SK-N-DZ (cell line): Measurements from ENCODE around the gene TNS4.

Source experiments
- DNase-seq: peaks from one replicate; pipeline ENCODE4 v3.0.0-alpha.2; 2015; ENCODE audit warnings: low spot score

Gene TNS4

DNA sequence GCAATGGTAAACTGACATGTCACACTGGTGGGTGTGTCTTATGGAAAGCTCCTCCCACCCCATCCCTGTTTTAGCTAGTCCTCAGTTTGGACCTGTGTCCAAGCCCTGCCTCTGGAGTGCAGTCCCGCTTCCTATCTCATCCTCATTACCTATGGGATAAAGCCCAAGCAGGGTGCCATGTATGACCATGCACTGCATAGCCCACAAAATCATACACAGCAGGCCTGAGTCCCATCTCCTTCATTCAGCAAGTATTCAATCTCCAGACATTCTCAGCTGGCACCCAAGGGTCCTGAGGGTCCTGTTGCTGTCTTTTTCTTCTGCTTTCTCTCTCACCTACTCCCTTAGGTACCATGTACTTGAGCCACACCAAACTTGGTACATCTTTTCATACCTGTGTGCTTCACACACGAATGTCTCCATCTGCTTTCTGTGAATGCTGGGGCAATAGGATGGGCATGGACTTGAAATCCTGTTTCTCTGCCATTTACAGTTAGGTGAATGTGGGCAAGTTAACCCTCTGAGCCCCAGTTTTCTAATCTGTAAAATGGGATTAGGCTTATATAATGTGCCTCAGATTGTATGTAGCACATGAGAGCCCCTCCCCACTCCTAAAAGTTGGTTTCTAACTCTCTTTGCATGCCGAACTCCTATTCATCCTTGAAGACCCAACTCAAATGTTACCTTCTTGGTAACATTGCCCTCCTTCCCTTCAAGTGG, 28.5 kb downstream of the TNS4 start:
- DNase-seq = no peak

DNA sequence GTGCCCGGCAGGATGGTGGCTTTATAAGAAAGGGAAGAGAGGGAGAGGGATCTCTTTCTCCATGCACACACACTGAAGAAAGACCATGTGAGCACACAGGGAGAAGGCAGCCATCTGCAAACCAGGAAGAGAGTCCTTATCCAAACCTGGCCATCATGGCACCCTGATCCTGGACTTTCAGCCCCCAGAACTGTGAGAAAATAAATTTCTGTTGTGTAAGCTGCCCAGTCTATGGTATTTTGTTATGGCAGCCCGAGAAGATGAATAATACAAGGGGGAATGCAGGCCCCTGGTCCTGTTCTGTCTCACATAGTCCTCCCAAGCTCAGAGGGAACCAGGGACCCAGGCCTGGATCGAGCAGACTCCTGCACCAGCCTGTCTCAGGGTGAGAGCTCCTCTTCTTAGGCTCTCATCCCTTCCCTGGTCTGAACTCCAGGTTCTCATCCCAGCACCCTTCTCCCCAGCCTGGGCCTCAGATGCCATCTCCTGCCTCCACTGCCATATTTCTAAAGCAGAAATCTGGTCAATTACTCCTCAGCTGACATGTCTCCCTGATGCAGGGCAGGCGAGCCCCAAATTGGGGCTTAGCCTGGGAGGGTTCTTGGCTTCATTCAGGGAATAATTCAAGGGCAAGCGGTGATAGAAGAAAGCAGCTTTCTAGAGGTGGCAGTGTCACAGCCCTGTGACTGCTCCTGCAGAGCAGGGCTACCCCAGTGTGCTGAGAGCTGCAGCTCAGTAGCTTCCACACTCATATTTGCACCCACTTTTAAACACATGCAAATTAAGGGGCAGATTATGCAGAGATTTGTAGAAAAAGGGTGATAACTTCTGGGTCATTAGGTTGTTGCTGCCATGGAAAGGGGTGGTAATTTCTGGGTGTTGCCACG, 29.3 kb downstream of the TNS4 start:
- peak; percentile 38 for DNase-seq

DNA sequence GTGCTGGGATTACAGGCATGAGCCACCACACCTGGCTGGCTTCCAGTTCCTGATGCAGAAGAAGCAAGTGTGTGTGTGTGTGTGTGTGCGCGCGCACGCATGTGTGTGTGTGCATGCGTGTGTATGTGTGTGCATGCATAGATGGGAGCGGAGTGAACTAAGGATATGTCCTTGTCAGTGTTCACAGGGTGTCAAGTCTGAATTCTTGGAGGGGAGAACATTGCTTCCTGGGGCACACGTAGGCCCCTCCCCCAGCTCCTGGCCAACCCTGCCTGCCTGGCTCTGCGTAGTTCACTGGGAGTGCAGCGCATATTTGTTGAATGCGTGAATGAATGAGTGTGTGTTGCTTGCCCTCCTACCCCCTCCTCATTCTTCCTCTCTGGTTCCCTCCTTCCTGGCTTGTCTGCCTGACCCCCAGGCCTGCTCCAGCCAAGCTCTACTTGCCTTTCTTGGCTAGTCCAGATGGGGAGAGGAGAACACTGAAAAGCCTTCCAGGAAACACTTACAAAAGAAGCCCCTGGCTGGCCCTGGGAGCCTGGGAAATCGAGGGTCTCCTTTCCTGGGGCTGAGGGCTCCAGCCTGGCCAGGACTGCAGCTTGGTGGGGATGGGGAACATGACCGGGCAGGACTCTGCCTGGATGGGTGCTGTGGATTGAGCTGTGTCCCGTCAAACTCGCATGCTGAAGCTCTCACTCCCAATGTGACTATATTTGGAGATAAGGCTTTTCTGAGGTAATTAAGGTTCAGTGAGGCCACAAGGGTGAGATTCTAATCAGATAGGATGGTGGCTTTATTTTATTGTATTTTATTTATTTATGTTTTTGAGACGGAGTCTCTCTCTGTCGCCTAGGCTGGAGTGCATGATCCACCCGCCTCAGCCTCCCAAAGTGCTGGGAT, 30.2 kb downstream of the TNS4 start:
- DNase-seq = peak; percentile 60

DNA sequence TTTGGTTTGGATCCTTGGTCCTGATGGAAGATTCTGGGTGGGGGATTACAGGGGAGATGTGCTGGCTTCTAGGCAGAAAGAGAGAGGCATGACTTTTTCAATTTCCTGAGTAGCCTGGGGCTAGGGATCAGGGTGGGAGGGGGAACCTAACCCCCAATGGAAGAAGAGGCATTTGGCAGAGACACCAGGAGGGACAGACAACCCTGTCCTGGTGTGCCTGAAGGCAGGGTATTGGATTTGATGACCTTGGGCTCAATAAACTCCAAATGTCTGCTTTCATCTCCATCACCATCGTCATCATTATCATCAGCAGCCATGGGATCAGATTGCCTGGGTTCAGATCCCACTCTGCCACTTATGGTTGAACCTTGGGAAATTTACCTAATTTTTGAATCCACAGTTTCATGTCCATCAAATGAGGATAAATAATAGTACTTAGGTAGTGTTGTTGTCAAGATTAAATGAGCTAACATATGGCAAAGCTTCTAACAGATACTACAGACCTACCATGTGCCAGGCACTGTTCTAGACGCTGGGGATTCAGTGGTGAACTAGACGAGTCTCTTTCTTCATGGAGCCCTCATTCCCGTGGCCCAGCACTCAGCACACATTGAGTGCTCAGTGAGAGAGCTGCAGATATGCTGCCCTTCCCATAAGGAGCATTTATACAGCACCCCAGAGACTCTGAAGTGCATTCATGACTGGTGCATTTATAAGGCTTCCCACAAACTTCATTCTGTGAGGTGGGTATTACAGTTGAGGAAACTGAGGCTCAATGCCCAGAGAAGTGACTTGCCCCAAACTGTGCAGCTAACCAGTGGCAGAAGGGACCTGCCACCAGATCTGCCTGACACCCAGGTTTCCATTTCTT, 31.4 kb downstream of the TNS4 start:
- DNase-seq = no peak

DNA sequence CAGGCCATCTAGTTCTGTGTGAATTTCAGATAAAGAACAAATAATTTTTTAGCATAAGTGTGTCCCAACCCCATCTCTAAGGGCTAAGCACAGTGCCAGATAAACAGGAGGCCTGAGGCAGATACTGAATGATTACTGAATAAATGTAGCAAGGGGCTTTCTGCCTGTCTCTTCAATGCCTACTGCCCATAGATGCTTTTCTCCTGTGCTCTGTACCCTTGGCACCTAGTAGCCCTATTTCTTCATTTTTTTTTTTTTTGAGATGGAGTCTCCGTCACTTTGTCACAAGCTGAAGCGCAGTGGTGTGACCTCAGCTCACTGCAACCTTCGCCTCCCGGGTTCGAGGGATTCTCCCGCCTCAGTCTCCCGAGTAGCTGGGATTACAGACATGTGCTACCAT, 32.9 kb downstream of the TNS4 start:
- DNase-seq = no peak

DNA sequence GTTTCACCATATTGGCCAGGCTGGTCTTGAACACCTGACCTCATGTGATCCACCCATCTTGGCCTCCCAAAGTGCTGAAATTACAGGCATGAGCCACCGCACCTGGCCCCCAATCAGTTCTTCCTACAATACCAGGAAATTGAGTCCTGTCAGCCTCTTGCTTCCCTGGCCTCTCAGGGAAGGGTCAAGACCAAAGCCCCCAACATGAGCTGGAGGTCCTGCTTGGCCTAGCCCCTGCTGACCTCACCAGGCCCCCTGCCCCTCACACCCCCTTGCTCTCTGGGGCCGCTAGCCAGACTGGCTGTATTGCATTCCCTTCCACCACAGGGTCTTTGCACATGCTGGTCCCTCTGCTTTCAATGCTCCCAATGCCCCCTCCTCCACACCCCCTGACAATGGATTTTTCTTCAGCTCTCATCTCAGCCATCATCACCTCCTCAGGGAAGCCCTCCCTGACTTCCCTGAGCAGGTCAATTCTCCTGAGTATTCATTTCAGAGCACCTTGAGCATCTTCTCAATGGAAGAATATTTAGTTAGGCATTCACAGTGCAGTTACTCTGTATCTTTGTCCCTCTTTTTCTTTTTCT, 34.0 kb downstream of the TNS4 start:
- DNase-seq = no peak

DNA sequence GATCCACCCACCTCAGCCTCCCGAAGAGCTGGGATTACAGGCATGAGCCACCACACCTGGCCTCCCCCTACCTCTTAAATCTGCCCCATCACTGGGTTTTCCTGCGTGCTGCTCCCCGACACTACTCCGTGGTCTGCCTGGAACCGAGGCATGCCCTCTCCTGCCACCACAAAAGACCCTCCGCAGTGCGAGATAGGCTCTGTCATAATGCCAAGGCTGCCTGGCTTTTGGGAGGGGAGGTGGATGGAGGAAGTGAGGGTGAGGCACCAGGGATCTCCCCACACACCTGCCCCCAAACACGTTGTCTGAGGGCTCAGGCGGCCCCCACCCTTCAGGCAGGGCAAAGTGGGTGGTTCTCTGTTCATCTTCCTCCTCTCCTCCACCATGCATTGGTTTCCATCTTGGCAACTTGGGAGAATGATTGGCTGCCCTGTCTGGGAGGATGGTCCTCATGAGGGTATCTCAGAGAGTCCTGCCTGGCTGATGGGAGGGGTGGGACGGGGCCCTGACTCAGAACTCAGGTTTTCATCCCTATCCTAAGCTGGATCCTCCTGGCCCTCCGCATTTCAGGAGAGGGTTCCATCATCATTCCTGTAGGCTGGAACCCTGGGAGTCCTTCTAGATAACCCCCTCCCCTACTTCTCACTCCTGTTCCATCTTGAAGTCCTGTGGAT, 35.0 kb downstream of the TNS4 start:
- DNase-seq = no peak

DNA sequence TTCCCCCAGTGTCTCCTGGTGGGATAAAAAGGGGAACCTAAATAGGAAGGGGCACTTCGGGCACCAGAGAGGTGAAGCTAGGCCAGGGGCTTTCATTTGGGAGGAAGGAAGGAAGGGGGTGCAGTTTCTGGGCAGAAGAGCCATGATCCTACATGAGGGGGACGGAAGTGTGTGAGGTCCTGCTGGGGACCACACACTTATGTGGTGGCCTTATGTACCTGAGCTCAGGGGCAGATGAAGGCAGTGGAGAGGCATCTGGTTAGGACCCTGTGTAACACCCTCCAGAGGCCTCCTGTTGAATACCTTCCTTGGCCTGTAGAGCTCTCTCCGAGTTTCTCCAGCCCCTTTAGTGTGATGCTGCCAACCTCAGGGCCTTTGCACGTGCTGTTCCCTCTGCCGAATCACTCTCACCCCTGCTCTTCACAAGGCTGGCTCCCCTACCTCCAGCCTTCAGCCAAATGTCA, 37.0 kb downstream of the TNS4 start:
- no peak for DNase-seq

DNA sequence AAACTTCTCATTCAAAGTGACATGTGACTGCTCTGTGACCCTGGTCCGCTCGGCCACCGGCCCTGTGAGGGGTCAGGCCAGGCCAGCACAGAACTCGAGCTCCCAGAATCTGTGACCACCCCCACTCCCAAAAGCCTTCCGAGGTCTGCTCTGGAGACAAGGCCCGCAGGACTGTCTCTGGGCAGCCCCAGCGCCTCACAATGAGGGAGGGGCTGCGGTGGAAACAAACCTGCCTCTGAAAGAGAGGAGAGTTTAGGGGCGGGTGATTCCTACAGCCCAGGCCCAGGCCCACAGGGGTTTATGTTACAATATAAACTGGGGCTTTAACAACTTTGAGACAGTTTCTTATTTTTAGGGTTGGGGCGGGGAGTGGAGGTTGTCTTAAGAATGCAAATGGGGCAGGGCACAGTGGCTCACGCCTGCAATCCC, 38.3 kb downstream of the TNS4 start:
- peak; percentile 34 for DNase-seq

DNA sequence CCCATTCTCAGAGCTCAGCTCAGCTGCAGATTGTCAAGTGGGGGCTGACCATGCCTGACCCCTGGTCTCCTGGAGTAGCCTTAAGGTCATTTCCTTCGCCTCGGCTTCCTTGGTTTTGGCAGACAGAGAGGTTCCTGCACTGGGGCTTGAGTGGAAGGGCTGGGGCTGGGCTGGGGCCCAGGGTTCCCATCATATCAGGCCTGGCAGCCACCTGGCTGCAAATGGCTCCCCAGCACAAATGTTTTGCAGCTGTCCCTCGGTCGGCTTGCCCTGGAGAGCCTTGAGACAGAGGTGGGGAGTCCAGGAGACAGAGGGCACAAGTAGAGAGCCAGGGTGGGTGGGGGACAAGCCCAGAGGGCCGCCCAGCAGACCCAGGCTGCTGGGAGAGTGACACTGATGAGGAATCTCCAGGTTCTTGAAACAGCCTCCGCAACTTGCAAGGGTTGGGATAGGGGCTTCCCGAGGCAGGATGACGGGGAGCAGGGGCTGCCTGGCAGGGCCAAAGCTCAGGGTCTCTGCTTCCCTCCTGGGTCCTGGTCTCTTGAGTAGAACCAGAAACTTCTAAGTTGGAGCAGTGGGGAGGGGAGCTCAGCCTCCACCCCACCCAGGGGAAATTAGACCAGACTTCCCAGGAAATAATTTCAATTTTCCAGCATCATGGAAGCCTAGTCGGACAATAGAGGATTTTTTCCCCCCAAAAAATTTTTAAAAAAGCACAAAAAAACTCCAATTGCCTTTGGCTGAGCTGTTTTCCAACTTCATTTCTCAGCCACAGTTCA, 38.9 kb downstream of the TNS4 start:
- DNase-seq = peak; percentile 42

DNA sequence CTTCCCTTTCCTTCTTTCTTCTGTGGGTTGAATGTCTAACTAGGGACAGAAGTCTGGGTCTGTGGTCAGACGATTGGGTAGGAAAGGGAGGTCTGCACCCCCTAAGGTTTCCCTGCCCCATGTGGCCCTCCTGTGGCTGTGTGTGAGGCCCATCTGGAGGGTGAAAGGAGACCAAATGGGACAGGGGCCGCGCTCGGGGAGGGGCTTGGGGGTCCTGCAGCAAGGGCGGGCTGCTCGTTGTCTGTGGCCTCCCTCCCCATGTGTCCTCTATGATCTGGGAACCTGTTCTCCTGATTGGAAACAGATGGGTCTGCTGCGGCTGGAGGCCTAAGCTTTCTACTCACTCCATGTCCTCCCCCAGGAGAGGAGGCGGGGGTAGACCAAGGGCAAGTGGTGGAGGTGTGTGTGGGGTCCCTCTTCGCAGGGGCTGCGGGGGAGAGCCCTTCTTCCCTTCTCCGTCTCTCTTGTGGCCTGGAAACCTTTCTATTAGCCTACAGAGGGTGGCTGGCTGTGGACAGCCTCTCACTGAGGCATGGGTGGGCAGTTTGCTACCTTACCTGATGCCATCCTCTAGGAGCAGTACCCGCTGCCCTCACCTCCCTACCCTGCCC, 39.6 kb downstream of the TNS4 start:
- peak; percentile 88 for DNase-seq

DNA sequence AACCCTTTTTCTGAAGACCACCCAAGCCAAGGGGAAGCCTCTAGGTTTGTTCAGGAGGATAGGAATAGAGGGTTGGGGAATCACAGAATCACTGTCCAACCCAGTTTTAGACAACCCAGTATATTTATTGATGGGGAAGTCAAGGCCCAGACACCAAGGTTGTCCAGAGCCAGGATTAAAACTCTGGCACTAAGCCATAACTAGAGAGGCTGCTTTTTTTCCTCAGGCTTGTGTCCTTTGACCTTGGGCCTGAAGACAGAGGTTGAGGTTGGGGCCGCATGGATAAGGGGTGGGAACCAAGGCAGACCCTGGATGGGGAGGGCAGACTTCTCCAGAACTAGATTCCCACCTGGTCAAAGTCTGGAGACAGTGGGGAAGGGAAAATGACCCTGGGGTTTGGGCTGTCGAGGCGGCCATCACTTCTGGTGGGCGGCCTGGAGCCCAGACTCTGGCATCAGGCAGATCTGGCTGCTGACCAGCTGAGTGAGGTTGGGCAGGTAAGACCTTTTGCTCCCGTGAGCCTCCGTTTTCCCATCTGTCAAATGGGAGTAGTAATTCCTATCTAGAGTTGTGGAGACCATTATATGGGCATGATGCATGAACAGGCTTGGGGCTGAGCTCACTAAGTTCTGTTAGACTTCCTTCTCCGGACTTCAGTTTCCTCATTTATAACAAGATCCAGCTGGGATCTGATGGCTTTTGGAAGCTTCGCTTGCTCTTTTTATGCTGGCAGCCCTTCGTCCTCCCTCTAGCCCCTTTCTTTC, 40.3 kb downstream of the TNS4 start:
- DNase-seq = peak; percentile 41

DNA sequence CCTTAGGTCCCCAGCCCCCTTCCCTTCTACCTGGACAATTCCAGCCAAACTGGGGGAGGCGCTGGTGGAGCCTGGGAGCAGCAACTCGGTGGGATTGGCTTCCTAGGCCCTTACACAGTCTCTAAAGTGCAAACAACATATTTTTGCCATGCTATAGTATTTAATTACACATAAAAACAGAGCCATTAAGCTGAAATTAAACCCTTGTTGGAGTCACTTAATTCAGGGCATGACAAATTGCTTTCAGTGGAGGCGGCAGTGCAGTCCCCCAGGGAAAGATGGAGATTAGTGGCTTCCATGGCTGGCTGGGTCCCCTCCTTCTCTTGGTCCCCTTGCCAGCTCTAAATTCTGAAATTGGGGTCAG, 40.8 kb downstream of the TNS4 start:
- peak; percentile 75 for DNase-seq

DNA sequence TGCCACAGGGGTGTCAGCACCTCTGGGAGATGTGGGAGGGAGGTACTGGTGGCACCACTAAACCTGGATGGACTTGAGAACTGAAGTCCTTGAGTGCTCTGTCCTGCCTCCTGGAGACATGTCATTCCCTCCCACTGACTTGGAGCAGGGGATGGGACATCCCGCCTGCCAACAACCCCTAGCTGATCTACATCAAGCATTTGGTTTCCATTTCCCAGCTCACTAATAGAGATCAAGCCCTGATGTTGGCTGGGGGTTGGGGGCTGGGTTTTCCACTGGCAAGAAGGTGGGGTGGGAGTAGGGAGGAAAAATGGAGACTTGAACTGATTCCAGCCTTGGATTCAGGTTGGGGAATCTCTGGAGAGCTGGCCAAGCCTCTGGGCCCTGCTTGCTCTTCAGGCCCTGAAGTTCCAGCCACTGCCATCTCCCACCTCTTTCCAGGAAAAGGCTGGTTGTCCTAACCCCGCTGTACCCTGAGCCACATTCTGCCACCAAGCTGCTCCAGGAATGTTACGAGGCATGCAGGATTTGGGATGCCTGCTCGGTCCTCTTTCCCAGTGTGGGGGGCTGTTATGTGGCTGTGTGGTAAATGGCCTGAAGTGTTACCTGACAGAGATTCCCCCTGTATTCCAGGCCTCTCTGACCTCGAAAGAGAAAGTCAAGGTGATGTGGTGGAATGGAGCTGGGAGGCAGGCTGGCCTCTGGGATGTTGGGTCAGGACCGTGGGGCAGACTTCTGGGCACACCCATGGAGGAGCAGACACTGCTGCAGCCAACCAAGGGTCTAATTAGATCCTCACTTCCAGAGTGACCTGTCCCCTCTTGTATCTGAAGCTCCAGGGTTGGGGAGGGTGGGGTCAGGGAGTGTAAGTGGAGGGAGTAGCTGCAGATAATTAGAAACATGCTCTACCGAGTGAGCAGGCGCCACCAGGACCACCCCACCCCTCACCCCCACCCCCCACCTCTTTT, 41.5 kb downstream of the TNS4 start:
- DNase-seq = no peak

DNA sequence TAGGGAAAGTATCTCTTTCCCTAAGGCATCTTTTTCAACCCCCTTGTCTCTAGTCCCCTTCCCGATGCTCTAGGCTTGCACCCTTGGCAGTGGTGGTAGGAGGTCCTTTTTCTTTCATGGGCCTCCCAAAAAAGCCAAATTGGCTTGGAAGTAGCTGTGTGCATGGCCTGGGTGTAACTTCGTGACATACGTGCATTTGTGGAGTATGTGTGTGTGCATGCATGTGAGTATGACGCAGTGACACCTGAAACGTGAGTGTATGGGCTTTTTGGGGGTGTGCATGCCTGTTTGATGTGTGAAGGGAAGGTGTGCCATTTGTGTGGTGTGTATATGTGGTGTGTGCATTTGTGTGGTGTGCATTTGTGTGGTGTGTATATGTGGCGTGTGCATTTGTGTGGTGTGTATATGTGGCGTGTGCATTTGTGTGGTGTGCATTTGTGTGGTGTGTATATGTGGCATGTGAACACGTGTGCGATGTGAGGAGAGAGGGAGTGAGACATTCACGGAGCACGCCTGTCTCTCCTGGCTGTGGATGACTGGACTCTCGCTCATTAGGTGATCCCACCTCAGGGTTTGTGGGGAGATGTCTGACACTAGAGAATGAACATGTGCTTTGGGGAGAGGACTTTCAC, 42.5 kb downstream of the TNS4 start:
- no peak for DNase-seq
